ENCODE data around the gene ABCC6. TPM values are rescaled to one million over a fixed set of nuclear protein-coding genes. Genes with fewer than 3 reads are reported as not detected.

Gene ABCC6
- total and polyA plus RNA-seq, 2 donors (not counting 3 experiments of a cell fraction or from before 2014, with no cell fraction given): 0.07 to 0.84 TPM

DNA sequence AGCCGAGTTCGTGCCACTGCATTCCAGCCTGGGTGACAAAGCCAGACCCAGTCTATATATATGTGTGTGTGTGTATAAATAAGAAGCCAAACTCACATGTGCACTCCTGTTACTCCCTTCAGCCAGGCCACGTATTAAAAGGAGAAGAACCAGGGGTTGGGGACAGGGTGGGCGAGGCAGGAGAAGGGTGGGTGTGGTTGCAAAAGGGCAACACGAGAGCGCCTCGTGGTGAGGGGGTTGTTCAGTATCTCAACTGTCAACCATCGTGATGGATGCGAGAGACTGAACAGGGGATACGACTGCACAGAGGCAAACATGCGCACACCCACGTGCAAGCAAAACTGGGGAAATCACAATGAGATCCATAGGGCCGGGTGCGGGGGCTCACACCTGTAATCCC, 54.9 kb downstream of the ABCC6 start:
- TF ChIP-seq FOS (IDR thresholded peaks at IDR 0.05; ENCODE audit: borderline replicate concordance, insufficient read depth, low read length) (no peak), CTCF (IDR thresholded peaks at IDR 0.05; ENCODE audit: extremely low read depth in 1 of 2, insufficient read depth in 1 of 2, low read depth in 1 of 2, low read length in 2 of 2) (no peak), EZH2 (IDR thresholded peaks at IDR 0.05; ENCODE audit: borderline replicate concordance, low read depth, low read length, severe bottlenecking) (no peak), MAX (IDR thresholded peaks at IDR 0.05; ENCODE audit: insufficient read depth, insufficient read length) (no peak), JUN (IDR thresholded peaks at IDR 0.05; ENCODE audit: borderline replicate concordance, insufficient read depth, insufficient read length, low read depth) (no peak), GATA2 (IDR thresholded peaks at IDR 0.05; ENCODE audit: insufficient read depth, insufficient read length, low read depth, low read length) (no peak), POLR2A (IDR thresholded peaks at IDR 0.05; ENCODE audit: low read depth, low read length) (no peak), POLR2AphosphoS5 (IDR thresholded peaks at IDR 0.05; ENCODE audit: insufficient read depth, low read depth, low read length) (no peak)
- no peaks in the 10 kb centered on the region for H4K20me1 ChIP-seq (replicated peaks; ENCODE audit: control insufficient read depth, extremely low read depth, insufficient read depth, low read length)
- no peak overlapping the region for H3K9ac ChIP-seq (replicated peaks; ENCODE audit: extremely low read depth, insufficient read depth, low read length)
- POLR2A ChIA-PET: no interaction called here
- no peaks in the 10 kb centered on the region for H3K4me1 ChIP-seq (ENCODE audit: control insufficient read depth, extremely low read depth, insufficient read depth, low read length)
- no peak overlapping the region for H2AFZ ChIP-seq (ENCODE audit: low read depth, low read length)
- H3K9me1 ChIP-seq (replicated peaks; ENCODE audit: control insufficient read depth, extremely low read depth, insufficient read depth, low read length): no peaks in the 10 kb centered on the region
- no peaks in the 10 kb centered on the region for H3K36me3 ChIP-seq (ENCODE audit: control insufficient read depth in 2 of 2, extremely low read depth in 1 of 2, insufficient read depth in 2 of 2, low read length in 2 of 2)
- intact Hi-C loops (cut with micrococcal nuclease): no loop called here
- BruUV-seq (replicated peaks): no TSS peak
- H3K9me3 ChIP-seq (replicated peaks; ENCODE audit: control insufficient read depth, insufficient read depth, low read length): no peaks in the 10 kb centered on the region
- no peak for DNase-seq (ENCODE audit: low read depth, low spot score)
- no peak overlapping the region for H3K4me3 ChIP-seq (replicated peaks in 1 of 3; ENCODE audit: insufficient read depth in 1 of 3, low read depth in 1 of 3, low read length in 3 of 3)
- H3K27ac ChIP-seq (ENCODE audit: insufficient read depth, low read depth, low read length): no peak overlapping the region
- no peaks in the 10 kb centered on the region for H3K27me3 ChIP-seq (ENCODE audit: control insufficient read depth in 2 of 2, insufficient read depth in 2 of 2, low read length in 2 of 2)
- no peak for FAIRE-seq
- no peak overlapping the region for H3K4me2 ChIP-seq (ENCODE audit: insufficient read depth, low read length)
- dilution Hi-C loops (cut with MboI; ENCODE audit: extremely low pct_ligation_motif_present, low sequenced_read_pairs): no loop called here
- CTCF ChIA-PET: interaction anchor here (1.2 kb wide), 1 partner anchor 26 kb away, joined by 4 read pairs; no protein-coding TSS in a partner anchor
- H3K79me2 ChIP-seq (ENCODE audit: control insufficient read depth, insufficient read depth, low read length): no peaks in the 10 kb centered on the region

Measured in endothelial cell of umbilical vein (primary cell).